ENCODE results near the gene TMEM132A.

- TF ChIP-seq POLR2A (IDR thresholded peaks at IDR 0.05) (no peak), CTCF (IDR thresholded peaks at IDR 0.05) (no peak)
Measured at GRCh38 chr11:60930394-60930793, 6.1 kb downstream of the TMEM132A start.

Measured in vagina (tissue), 2 donors.